ENCODE results near the gene LHX1. TPM values are rescaled to one million over a fixed set of nuclear protein-coding genes. Genes with fewer than 3 reads are reported as not detected.
A peak's percentile ranks its signal among the peaks of the same experiment; 100 is the strongest.

The LHX1 gene
- total RNA-seq, 3 donors from 2014 or later (not counting 1 experiment from before 2014, with no cell fraction given) = not detected

DNA sequence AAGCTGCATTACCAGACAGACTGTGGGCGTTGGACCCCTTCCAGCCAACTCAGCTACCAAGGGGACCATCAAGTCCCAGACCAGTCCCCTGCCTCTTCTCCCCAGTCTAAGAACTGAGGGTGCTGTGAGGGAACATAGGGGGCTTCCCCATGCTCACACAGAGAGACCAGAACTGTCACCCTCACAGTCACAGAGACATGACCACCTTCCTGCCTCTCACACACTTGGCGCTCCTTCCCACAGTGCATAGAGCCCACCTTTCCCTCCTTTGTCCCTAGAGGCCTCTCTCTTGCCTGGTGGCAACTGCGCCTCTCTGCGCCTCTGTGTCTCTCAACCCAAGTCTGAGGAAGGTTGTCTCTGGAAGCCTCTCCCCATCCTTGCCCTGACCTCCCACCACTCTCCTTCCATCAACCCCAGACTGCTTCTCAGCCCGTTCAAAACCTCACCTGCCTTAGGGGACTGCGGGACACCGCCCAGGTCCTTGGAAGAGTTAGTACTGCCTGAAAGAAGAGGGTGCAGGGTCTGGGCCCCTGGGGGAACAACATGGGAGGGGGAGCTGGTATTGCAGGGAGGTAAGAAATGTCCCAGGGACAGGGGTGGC is 6.1 kb upstream of the LHX1 start:
- ATAC-seq (peak in 1 of 3 donors; percentile 25), DNase-seq (peak in 1 of 2 donors; percentile 14)
- Mint-ChIP-seq H3K36me3 (no peaks in the 10 kb centered on the region), H3K4me3 (peak overlapping the region; percentile 29), H3K27me3 (ENCODE audit: low read depth in 2 of 2) (peaks cover 79 to 84% of the 10 kb centered on the region in 2 donors), H3K9me3 (no peaks in the 10 kb centered on the region), H3K27ac (no peak overlapping the region), H3K4me1 (peaks cover 46 to 55% of the 10 kb centered on the region in 2 donors)
- Histone ChIP-seq H3K4me3 (ENCODE audit: low read length) (no peak overlapping the region), H3K4me1 (ENCODE audit: control insufficient read depth, insufficient read depth, low read length) (peaks cover 58% of the 10 kb centered on the region), H3K27ac (ENCODE audit: low read length) (no peak overlapping the region), H3K36me3 (ENCODE audit: control insufficient read depth, insufficient read depth, low read length) (no peaks in the 10 kb centered on the region), H3K9me3 (ENCODE audit: control insufficient read depth, insufficient read depth, low read length) (no peaks in the 10 kb centered on the region), H3K27me3 (ENCODE audit: control insufficient read depth, insufficient read depth, low read length) (peaks cover 82% of the 10 kb centered on the region)
- TF ChIP-seq, protein P1, sequence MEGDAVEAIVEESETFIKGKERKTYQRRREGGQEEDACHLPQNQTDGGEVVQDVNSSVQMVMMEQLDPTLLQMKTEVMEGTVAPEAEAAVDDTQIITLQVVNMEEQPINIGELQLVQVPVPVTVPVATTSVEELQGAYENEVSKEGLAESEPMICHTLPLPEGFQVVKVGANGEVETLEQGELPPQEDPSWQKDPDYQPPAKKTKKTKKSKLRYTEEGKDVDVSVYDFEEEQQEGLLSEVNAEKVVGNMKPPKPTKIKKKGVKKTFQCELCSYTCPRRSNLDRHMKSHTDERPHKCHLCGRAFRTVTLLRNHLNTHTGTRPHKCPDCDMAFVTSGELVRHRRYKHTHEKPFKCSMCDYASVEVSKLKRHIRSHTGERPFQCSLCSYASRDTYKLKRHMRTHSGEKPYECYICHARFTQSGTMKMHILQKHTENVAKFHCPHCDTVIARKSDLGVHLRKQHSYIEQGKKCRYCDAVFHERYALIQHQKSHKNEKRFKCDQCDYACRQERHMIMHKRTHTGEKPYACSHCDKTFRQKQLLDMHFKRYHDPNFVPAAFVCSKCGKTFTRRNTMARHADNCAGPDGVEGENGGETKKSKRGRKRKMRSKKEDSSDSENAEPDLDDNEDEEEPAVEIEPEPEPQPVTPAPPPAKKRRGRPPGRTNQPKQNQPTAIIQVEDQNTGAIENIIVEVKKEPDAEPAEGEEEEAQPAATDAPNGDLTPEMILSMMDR (IDR thresholded peaks at IDR 0.05) = no peak
- 48% methylated on average over 7 of the region's 7 CpGs for WGBS (ENCODE audit: insufficient coverage)
- intact Hi-C loops (cut with micrococcal nuclease) = no loop called here

DNA sequence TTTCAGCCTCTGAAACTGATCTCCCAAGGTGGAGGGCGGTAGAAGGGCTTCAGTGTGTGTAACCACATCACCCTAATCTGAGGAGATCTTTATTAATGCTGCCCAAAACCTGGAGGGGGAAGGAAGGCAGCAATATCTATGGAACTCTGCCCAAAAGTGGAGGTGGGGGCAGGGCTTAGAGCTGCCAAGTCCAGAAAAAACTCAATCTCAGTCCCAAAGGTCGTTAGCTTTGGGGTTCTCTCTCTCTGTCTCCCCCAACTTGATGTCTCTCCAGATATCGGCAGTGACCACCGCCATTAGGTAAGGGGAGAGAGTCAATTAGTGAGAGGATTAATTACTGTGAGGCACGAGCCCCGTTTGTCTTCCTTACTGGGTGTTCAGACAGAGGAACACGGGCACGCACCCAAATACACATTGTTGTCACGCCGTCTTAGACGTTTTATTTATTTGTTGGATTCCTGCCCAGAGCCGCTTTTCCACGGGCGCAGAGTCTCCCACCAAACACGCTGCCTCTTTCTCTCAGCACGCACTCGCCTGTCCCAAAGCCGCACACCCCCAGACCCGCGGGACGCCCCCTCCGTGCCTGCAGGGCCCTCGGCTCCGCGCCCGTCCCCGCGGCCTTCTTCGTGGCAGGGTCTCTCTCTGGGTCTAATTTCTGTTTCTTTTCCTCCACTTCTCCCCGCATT is 5.4 kb upstream of the LHX1 start:
- no peak overlapping the region for H3K27ac ChIP-seq (ENCODE audit: low read length)
- intact Hi-C loops (cut with micrococcal nuclease) = no loop called here
- no peak for ATAC-seq
- Mint-ChIP-seq H3K36me3 (no peaks in the 10 kb centered on the region), H3K4me1 (peaks cover 46 to 62% of the 10 kb centered on the region in 2 donors), H3K27me3 (ENCODE audit: low read depth in 2 of 2) (peaks cover 77 to 81% of the 10 kb centered on the region in 2 donors), H3K9me3 (no peaks in the 10 kb centered on the region), H3K27ac (no peak overlapping the region), H3K4me3 (peak overlapping the region; percentile 41)
- no peaks in the 10 kb centered on the region for H3K9me3 ChIP-seq (ENCODE audit: control insufficient read depth, insufficient read depth, low read length)
- peaks cover 86% of the 10 kb centered on the region for H3K27me3 ChIP-seq (ENCODE audit: control insufficient read depth, insufficient read depth, low read length)
- no peaks in the 10 kb centered on the region for H3K36me3 ChIP-seq (ENCODE audit: control insufficient read depth, insufficient read depth, low read length)
- TF ChIP-seq, protein P1 (IDR thresholded peaks at IDR 0.05) = no peak
- WGBS (ENCODE audit: insufficient coverage) = 4% methylated on average over 29 of the region's 30 CpGs
- H3K4me3 ChIP-seq (ENCODE audit: low read length) = no peak overlapping the region
- DNase-seq = peak in 1 of 2 donors; percentile 34
- H3K4me1 ChIP-seq (ENCODE audit: control insufficient read depth, insufficient read depth, low read length) = peaks cover 64% of the 10 kb centered on the region

DNA sequence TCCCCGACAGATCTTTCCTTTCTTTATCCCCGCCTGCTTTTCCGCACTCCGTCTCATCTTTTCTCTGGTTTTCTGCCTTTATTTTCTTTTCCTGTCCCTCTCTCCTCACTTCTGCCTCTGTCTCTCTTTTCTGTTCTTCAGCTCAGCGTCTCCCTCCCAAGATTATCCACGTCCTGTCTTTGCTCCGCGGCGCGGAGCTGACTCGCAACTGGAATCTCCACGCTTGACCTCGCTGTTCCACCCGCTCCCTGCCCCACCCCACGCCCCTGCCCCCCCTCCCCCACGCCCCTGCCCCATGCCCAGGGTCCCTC is 4.9 kb upstream of the LHX1 start:
- Mint-ChIP-seq H3K4me1 (peaks cover 46 to 67% of the 10 kb centered on the region in 2 donors), H3K27me3 (ENCODE audit: low read depth in 2 of 2) (peaks cover 80 to 81% of the 10 kb centered on the region in 2 donors), H3K36me3 (no peaks in the 10 kb centered on the region), H3K4me3 (peak overlapping the region; percentile 41), H3K9me3 (no peaks in the 10 kb centered on the region), H3K27ac (no peak overlapping the region)
- ATAC-seq (no peak), DNase-seq (peak in 1 of 2 donors; percentile 17)
- Histone ChIP-seq H3K27ac (ENCODE audit: low read length) (no peak overlapping the region), H3K9me3 (ENCODE audit: control insufficient read depth, insufficient read depth, low read length) (no peaks in the 10 kb centered on the region), H3K27me3 (ENCODE audit: control insufficient read depth, insufficient read depth, low read length) (peaks cover 90% of the 10 kb centered on the region), H3K36me3 (ENCODE audit: control insufficient read depth, insufficient read depth, low read length) (no peaks in the 10 kb centered on the region), H3K4me1 (ENCODE audit: control insufficient read depth, insufficient read depth, low read length) (peaks cover 69% of the 10 kb centered on the region), H3K4me3 (ENCODE audit: low read length) (no peak overlapping the region)
- TF ChIP-seq, protein P1 (IDR thresholded peaks at IDR 0.05) = no peak
- intact Hi-C loops (cut with micrococcal nuclease) = no loop called here
- 3% methylated on average over 10 of the region's 16 CpGs for WGBS (ENCODE audit: insufficient coverage)
